Testis (tissue), 3 donors: ENCODE measurements around the gene CTBP2. TPM values are rescaled to one million over a fixed set of nuclear protein-coding genes. Genes with fewer than 3 reads are reported as not detected.

Source experiments
- DNase-seq: peaks from one replicate; pipeline ENCODE4 v3.0.0-alpha.2; 2019
- H3K27ac ChIP-seq, 2 donors: fragments of 200-600 bp; sonication (generic); one replicate each; pipeline ENCODE4 v1.5.1; 2019
- H3K27me3 ChIP-seq: fragments of 200-600 bp; sonication (generic); one replicate; pipeline ENCODE4 v1.5.1; 2019
- H3K36me3 ChIP-seq: fragments of 200-600 bp; sonication (generic); one replicate; pipeline ENCODE4 v1.5.1; 2017; ENCODE audit warnings: low read depth; ENCODE audit errors: missing control alignments
- H3K4me1 ChIP-seq: fragments of 200-600 bp; sonication (generic); one replicate; pipeline ENCODE4 v1.5.1; 2019
- H3K4me3 ChIP-seq, 2 donors: fragments of 200-600 bp; sonication (generic); one replicate each; pipeline ENCODE4 v1.5.1; 2017 to 2019
- H3K9me3 ChIP-seq: fragments of 200-600 bp; sonication (generic); one replicate; pipeline ENCODE4 v1.5.1; 2017
- CTCF ChIP-seq, 3 experiments: fragments of 450-650 bp in 2 of 3; fragments of 200-600 bp in 1 of 3; sonication (generic) in 1 of 3; IDR thresholded peaks; one replicate each; pipeline ENCODE4 v1.5.1; 2016 to 2019; ENCODE audit warnings: antibody characterized with exemption in 3 of 3, mild to moderate bottlenecking in 2 of 3, moderate library complexity in 1 of 3
- POLR2A ChIP-seq: fragments of 450-650 bp; IDR thresholded peaks from one replicate; pipeline ENCODE4 v1.6.1; 2017; ENCODE audit warnings: antibody characterized with exemption, mild to moderate bottlenecking, moderate library complexity
- WGBS, 2 donors: methylation state at CpG; one replicate each; pipeline ENCODE4 v1.1.5; 2018; 5-methylcytosine and 5-hydroxymethylcytosine counted together
- intact Hi-C: fragments of 100-400 bp; cut with DNase I; formaldehyde crosslinking; loops from one replicate; pipeline ENCODE4 v1.15.1; 2023; ENCODE audit warnings: low total_unique reads
- polyA plus RNA-seq: library from polyadenylated mRNA; stranded (reverse); fragments of 350-450 nt; fragmentation: Illumina TruSeq; extraction: RNeasy Lipid Tissue Mini Kit (QIAGEN cat#74804); gene quantifications from one replicate; pipeline ENCODE4 v1.2.3, GENCODE V29; 2014; ENCODE audit warnings: low read depth, low replicate concordance; ENCODE audit not compliant: insufficient read depth
- total RNA-seq, 2 donors: library from RNA; depleted of rRNA; stranded (reverse); fragments of >200 nt; gene quantifications; one replicate each; pipeline ENCODE4 v1.2.3, GENCODE V29; 2016

CTBP2 gene
- total and polyA plus RNA-seq, 3 donors from 2014 or later = 44.7 to 79.5 (median 52.4) TPM

GRCh38 chr10:125057158-125058001 is 103.0 kb downstream of the CTBP2 start:
- H3K36me3 ChIP-seq = no peaks in the 10 kb centered on the region
- 25 to 26% methylated on average over 20 of the region's 20 CpGs for WGBS, 2 donors
- H3K4me1 ChIP-seq = peaks cover 71% of the 10 kb centered on the region
- intact Hi-C loops = loop anchor here (5.0 to 10.0 kb wide), 2 partner anchors 105 to 143 kb away; partner anchors contain the start of gene CTBP2
- TF ChIP-seq CTCF (IDR thresholded peaks at IDR 0.05) (no peak), POLR2A (no peak)
- DNase-seq = peak; percentile 70
- H3K27ac ChIP-seq = peak overlapping the region; percentile 91 to 92
- no peak overlapping the region for H3K4me3 ChIP-seq
- H3K9me3 ChIP-seq = no peaks in the 10 kb centered on the region
- no peaks in the 10 kb centered on the region for H3K27me3 ChIP-seq

GRCh38 chr10:125056161-125057132 is 103.9 kb downstream of the CTBP2 start:
- H3K4me1 ChIP-seq = peaks cover 62% of the 10 kb centered on the region
- H3K9me3 ChIP-seq = no peaks in the 10 kb centered on the region
- 76 to 85% methylated on average over 17 to 21 of the region's 21 CpGs for WGBS, 2 donors
- H3K4me3 ChIP-seq = no peak overlapping the region
- no peaks in the 10 kb centered on the region for H3K27me3 ChIP-seq
- no peak for DNase-seq
- peak overlapping the region; percentile 91 to 92 for H3K27ac ChIP-seq
- no peak for TF ChIP-seq POLR2A
- no peak for TF ChIP-seq CTCF (IDR thresholded peaks at IDR 0.05)
- no peaks in the 10 kb centered on the region for H3K36me3 ChIP-seq
- intact Hi-C loops = loop anchor here (5.0 to 10.0 kb wide), 2 partner anchors 106 to 142 kb away; partner anchors contain the start of gene CTBP2

GRCh38 chr10:125055446-125055845 is 104.9 kb downstream of the CTBP2 start:
- intact Hi-C loops = loop anchor here (5.0 to 10.0 kb wide), 2 partner anchors 107 to 141 kb away; partner anchors contain the start of gene CTBP2
- Histone ChIP-seq H3K27me3 (no peaks in the 10 kb centered on the region), H3K4me3 (no peak overlapping the region), H3K27ac (peak overlapping the region; percentile 6 to 92), H3K36me3 (no peaks in the 10 kb centered on the region), H3K9me3 (no peaks in the 10 kb centered on the region), H3K4me1 (peaks cover 52% of the 10 kb centered on the region)
- 67 to 79% methylated on average over 4 to 5 of the region's 5 CpGs for WGBS, 2 donors
- no peak for DNase-seq
- TF ChIP-seq POLR2A (no peak), CTCF (IDR thresholded peaks at IDR 0.05) (no peak)

- Histone ChIP-seq H3K27ac (peak overlapping the region in 1 of 2 donors; percentile 6), H3K4me3 (no peak overlapping the region), H3K4me1 (peaks cover 46% of the 10 kb centered on the region), H3K36me3 (no peaks in the 10 kb centered on the region), H3K27me3 (no peaks in the 10 kb centered on the region), H3K9me3 (no peaks in the 10 kb centered on the region)
- no peak for TF ChIP-seq POLR2A
- TF ChIP-seq CTCF (IDR thresholded peaks at IDR 0.05) = no peak
- intact Hi-C loops = loop anchor here (5.0 to 10.0 kb wide), 2 partner anchors 108 to 140 kb away; partner anchors contain the start of gene CTBP2
- WGBS, 2 donors = 67 to 78% methylated on average over 9 of the region's 9 CpGs
- DNase-seq = no peak
These were observed 105.6 kb downstream of the CTBP2 start for GRCh38 chr10:125054669-125055268.
